Measurements from ENCODE around the gene LRIG1.

Gene LRIG1

GRCh38 chr3:66353039-66353438 lies 147.8 kb downstream of the LRIG1 start:
- DNase-seq (ENCODE audit: low spot score): no peak

GRCh38 chr3:66350601-66351000 lies 150.2 kb downstream of the LRIG1 start:
- DNase-seq (ENCODE audit: low spot score): no peak

- no peak for DNase-seq (ENCODE audit: low spot score)
These were observed 152.1 kb downstream of the LRIG1 start for GRCh38 chr3:66348704-66349103.

GRCh38 chr3:66344848-66345578 lies 155.8 kb downstream of the LRIG1 start:
- no peak for DNase-seq (ENCODE audit: low spot score)

- no peak for DNase-seq (ENCODE audit: low spot score)
These were observed 156.4 kb downstream of the LRIG1 start for GRCh38 chr3:66344391-66344811.

GRCh38 chr3:66342717-66343356 lies 158.0 kb downstream of the LRIG1 start:
- no peak for DNase-seq (ENCODE audit: low spot score)

GRCh38 chr3:66338927-66339326 lies 161.9 kb downstream of the LRIG1 start:
- DNase-seq (ENCODE audit: low spot score): no peak

GRCh38 chr3:66336333-66336766 lies 164.5 kb downstream of the LRIG1 start:
- no peak for DNase-seq (ENCODE audit: low spot score)

- DNase-seq (ENCODE audit: low spot score): no peak
These were observed 165.2 kb downstream of the LRIG1 start for GRCh38 chr3:66335671-66336070.

Data from HuH-7.5 (cell line).